GM19043 (cell line): Measurements from ENCODE around the gene RAB3B.
"Not testable (repeated sequence)": the region's sequence is repeated elsewhere in the genome, so short reads cannot be mapped to it uniquely, and the experiment has no call there.

Experiments used
- ATAC-seq: cut with Tn5 transposase; IDR thresholded peaks from one replicate; pipeline ENCODE4 v1.9.1; 2021; ENCODE audit warnings: low read depth; ENCODE audit not compliant: unreplicated experiment

RAB3B gene

GRCh38 chr1:51989582-51990477 lies 670 bp downstream of the RAB3B start:
- no peak for ATAC-seq

GRCh38 chr1:51988254-51988653 lies 2.2 kb downstream of the RAB3B start:
- no peak for ATAC-seq

GRCh38 chr1:51986718-51987117 lies 3.8 kb downstream of the RAB3B start:
- ATAC-seq, result no peak

GRCh38 chr1:51982161-51982560 lies 8.3 kb downstream of the RAB3B start:
- ATAC-seq, result no peak

- no peak for ATAC-seq
These were observed 8.9 kb downstream of the RAB3B start for GRCh38 chr1:51981555-51981954.

- ATAC-seq, result no peak
These were observed 12.4 kb downstream of the RAB3B start for GRCh38 chr1:51978099-51978498.

GRCh38 chr1:51976846-51977602 lies 13.5 kb downstream of the RAB3B start:
- no peak for ATAC-seq

- ATAC-seq, result no peak
These were observed 16.7 kb downstream of the RAB3B start for GRCh38 chr1:51973587-51974474.

- ATAC-seq, result no peak
These were observed 21.3 kb downstream of the RAB3B start for GRCh38 chr1:51969038-51969705.

GRCh38 chr1:51968632-51969031 lies 21.9 kb downstream of the RAB3B start:
- ATAC-seq, result no peak

GRCh38 chr1:51967213-51967791 lies 23.2 kb downstream of the RAB3B start:
- not testable (repeated sequence) for ATAC-seq

GRCh38 chr1:51966559-51966958 lies 23.9 kb downstream of the RAB3B start:
- no peak for ATAC-seq

GRCh38 chr1:51964309-51964696 lies 26.2 kb downstream of the RAB3B start:
- ATAC-seq, result no peak

GRCh38 chr1:51963592-51964308 lies 26.8 kb downstream of the RAB3B start:
- ATAC-seq, result no peak

GRCh38 chr1:51962486-51963356 lies 27.8 kb downstream of the RAB3B start:
- ATAC-seq, result no peak

- no peak for ATAC-seq
These were observed 28.5 kb downstream of the RAB3B start for GRCh38 chr1:51961954-51962353.

GRCh38 chr1:51961231-51961630 lies 29.3 kb downstream of the RAB3B start:
- no peak for ATAC-seq

- no peak for ATAC-seq
These were observed 30.2 kb downstream of the RAB3B start for GRCh38 chr1:51960262-51960661.
